22Rv1 (cell line): ENCODE data around the gene RTKN2.

Source experiments
- ZFX ChIP-seq: fragments of 450-650 bp; IDR thresholded peaks from 2 replicates; pipeline ENCODE4 v1.6.1; 2017; ENCODE audit warnings: antibody characterized with exemption, borderline replicate concordance
- TF ChIP-seq, protein P1 (sequence below): fragments of 450-650 bp; IDR thresholded peaks from 2 replicates; pipeline ENCODE4 v1.5.1; 2017; ENCODE audit warnings: mild to moderate bottlenecking

DNA sequence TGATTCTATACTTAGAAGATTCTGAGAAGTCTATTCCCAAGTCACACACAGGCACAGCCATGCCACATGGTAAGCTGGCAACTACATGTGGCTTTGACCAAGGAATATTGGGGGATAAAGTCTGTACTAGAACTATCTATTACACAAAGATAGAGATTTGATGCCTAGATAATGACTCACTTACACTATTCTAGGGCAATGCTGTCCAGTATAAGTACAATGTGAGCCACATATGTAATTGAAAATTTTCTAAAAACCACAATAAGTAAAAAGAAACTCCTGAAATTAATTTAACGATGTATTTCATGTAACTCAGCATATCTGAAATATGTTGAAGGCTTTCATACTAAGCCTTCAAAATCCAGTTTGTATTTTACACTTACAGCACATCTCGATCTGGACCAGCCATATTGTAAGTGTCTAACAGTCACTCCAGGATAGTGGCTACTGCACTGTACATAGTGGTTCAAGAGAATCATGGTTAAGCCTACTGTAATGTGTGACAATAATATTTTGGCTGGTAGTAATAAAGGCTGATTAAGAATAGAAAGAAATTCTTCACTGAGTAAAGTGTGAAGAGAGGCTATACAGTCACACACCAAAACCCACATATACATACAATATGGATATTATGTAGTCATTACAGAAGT is 62.8 kb downstream of the RTKN2 start:
- TF ChIP-seq, protein P1, sequence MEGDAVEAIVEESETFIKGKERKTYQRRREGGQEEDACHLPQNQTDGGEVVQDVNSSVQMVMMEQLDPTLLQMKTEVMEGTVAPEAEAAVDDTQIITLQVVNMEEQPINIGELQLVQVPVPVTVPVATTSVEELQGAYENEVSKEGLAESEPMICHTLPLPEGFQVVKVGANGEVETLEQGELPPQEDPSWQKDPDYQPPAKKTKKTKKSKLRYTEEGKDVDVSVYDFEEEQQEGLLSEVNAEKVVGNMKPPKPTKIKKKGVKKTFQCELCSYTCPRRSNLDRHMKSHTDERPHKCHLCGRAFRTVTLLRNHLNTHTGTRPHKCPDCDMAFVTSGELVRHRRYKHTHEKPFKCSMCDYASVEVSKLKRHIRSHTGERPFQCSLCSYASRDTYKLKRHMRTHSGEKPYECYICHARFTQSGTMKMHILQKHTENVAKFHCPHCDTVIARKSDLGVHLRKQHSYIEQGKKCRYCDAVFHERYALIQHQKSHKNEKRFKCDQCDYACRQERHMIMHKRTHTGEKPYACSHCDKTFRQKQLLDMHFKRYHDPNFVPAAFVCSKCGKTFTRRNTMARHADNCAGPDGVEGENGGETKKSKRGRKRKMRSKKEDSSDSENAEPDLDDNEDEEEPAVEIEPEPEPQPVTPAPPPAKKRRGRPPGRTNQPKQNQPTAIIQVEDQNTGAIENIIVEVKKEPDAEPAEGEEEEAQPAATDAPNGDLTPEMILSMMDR: no peak
- no peak for TF ChIP-seq ZFX
